OCI-LY3 (cell line): Measurements from ENCODE around the gene PCSK5.

ENCODE experiments used
- CTCF ChIP-seq: fragments of 200-600, 300-600 bp; sonication (generic); IDR thresholded peaks from 2 replicates; pipeline ENCODE4 v1.5.1; 2014; ENCODE audit warnings: antibody characterized with exemption, low read length, low read depth
- EZH2phosphoT487 ChIP-seq: fragments of 200-600 bp; shearing (Covaris generic); IDR thresholded peaks from 2 replicates; pipeline ENCODE4 v1.6.1; 2018; ENCODE audit warnings: antibody characterized with exemption, mixed run types, low read depth

GRCh38 chr9:76401176-76401575 is 510.7 kb downstream of the PCSK5 start:
- TF ChIP-seq CTCF (no peak), EZH2phosphoT487 (no peak)
